ENCODE data around the gene ZBTB7C.

- TF ChIP-seq CTCF (IDR thresholded peaks at IDR 0.05): no peak
- TF ChIP-seq POLR2A (IDR thresholded peaks at IDR 0.05): no peak
These were observed 226.4 kb downstream of the ZBTB7C start for GRCh38 chr18:48182779-48183178.

Measured in esophagus squamous epithelium (tissue), 4 donors.